GM23338 (cell line): Measurements from ENCODE around the gene SLC35B3. TPM values are rescaled to one million over a fixed set of nuclear protein-coding genes. Genes with fewer than 3 reads are reported as not detected.

Experiments
- ATAC-seq: fragments of 200-7000 bp; cut with Tn5 transposase; 3 replicates; pipeline ENCODE4 v1.9.1; 2020
- DNase-seq: peaks from one replicate; pipeline ENCODE4 v3.0.0-alpha.2; 2015; ENCODE audit warnings: low spot score
- H2AFZ ChIP-seq: fragments of 200-600 bp; sonication (generic); 2 replicates; pipeline ENCODE4 v1.8.0; 2016; ENCODE audit warnings: antibody characterized with exemption, mild to moderate bottlenecking, moderate library complexity
- H3F3A ChIP-seq: fragments of 200-600 bp; sonication (generic); replicated peaks from 2 replicates; pipeline ENCODE4 v1.8.0; 2017; ENCODE audit warnings: antibody characterized with exemption, mixed run types, low read depth
- H3K27ac ChIP-seq: fragments of 200-600 bp; sonication (generic); 2 replicates; pipeline ENCODE4 v1.6.1; 2016; ENCODE audit warnings: low read depth
- H3K27me3 ChIP-seq: fragments of 200-600 bp; sonication (generic); 2 replicates; pipeline ENCODE4 v1.8.0; 2016; ENCODE audit warnings: mild to moderate bottlenecking, mixed run types, moderate library complexity; ENCODE audit not compliant: insufficient read depth
- H3K36me3 ChIP-seq: fragments of 200-600 bp; sonication (generic); 2 replicates; pipeline ENCODE4 v1.8.0; 2016; ENCODE audit warnings: mild to moderate bottlenecking; ENCODE audit not compliant: insufficient read depth
- H3K4me1 ChIP-seq: fragments of 200-600 bp; sonication (generic); 2 replicates; pipeline ENCODE4 v1.8.0; 2016; ENCODE audit warnings: mild to moderate bottlenecking, moderate library complexity; ENCODE audit not compliant: insufficient read depth
- H3K4me2 ChIP-seq: fragments of 200-600 bp; sonication (generic); 2 replicates; pipeline ENCODE4 v1.7.1; 2017; ENCODE audit warnings: mixed run types
- H3K4me3 ChIP-seq: fragments of 200-600 bp; sonication (generic); 2 replicates; pipeline ENCODE4 v1.6.1; 2016; ENCODE audit warnings: mixed run types
- H3K79me2 ChIP-seq: fragments of 200-600 bp; sonication (generic); replicated peaks from 2 replicates; pipeline ENCODE4 v1.8.0; 2017; ENCODE audit warnings: mild to moderate bottlenecking; ENCODE audit not compliant: insufficient read depth
- H3K9me2 ChIP-seq: fragments of 200-600 bp; sonication (generic); 2 replicates; pipeline ENCODE4 v1.8.0; 2017; ENCODE audit not compliant: insufficient read depth
- H4K20me1 ChIP-seq: fragments of 200-600 bp; sonication (generic); replicated peaks from 2 replicates; pipeline ENCODE4 v1.8.0; 2017; ENCODE audit warnings: mild to moderate bottlenecking; ENCODE audit not compliant: insufficient read depth
- H3K27ac Mint-ChIP-seq: 2 replicates; pipeline ENCODE4 v1.8.0; 2020; ENCODE audit warnings: inconsistent platforms, mild to moderate bottlenecking, moderate library complexity, mixed read lengths
- H3K27me3 Mint-ChIP-seq: 3 replicates; pipeline ENCODE4 v1.8.0; 2022; ENCODE audit warnings: low read depth, mild to moderate bottlenecking, moderate library complexity, mixed read lengths, inconsistent platforms; ENCODE audit not compliant: insufficient read depth, poor library complexity
- H3K36me3 Mint-ChIP-seq: 3 replicates; pipeline ENCODE4 v1.8.0; 2021; ENCODE audit warnings: low read depth, mild to moderate bottlenecking, inconsistent platforms, moderate library complexity, mixed read lengths
- H3K4me1 Mint-ChIP-seq: 3 replicates; pipeline ENCODE4 v1.8.0; 2020; ENCODE audit warnings: mild to moderate bottlenecking, inconsistent platforms, mixed read lengths
- H3K4me3 Mint-ChIP-seq: 3 replicates; pipeline ENCODE4 v1.8.0; 2021; ENCODE audit warnings: moderate library complexity, mild to moderate bottlenecking, inconsistent platforms, mixed read lengths
- H3K9me3 Mint-ChIP-seq: 3 replicates; pipeline ENCODE4 v1.8.0; 2020; ENCODE audit warnings: moderate library complexity, mild to moderate bottlenecking, inconsistent platforms, mixed read lengths
- CREB1 ChIP-seq: fragments of 250-450 bp; sonication (Bioruptor Pico); IDR thresholded peaks from 2 replicates; pipeline ENCODE4 v1.5.0; 2020; ENCODE audit warnings: low read depth, mild to moderate bottlenecking, moderate library complexity
- CTCF ChIP-seq, 2 experiments: fragments of 200-600 bp in 1 of 2; sonication (generic) in 1 of 2; conservative IDR thresholded peaks; 2 replicates each; pipeline versions ENCODE4 v1.5.1 to v1.6.1; 2016 to 2017; ENCODE audit warnings: antibody characterized with exemption in 2 of 2, low read depth in 2 of 2, mild to moderate bottlenecking in 2 of 2, moderate library complexity in 1 of 2
- EZH2 ChIP-seq: fragments of 200-600 bp; sonication (generic); IDR thresholded peaks from one replicate; pipeline ENCODE4 v1.8.0; 2017; ENCODE audit warnings: antibody characterized with exemption, mild to moderate bottlenecking, low read depth; ENCODE audit not compliant: unreplicated experiment
- EZH2phosphoT487 ChIP-seq: fragments of 200-600 bp; sonication (generic); IDR thresholded peaks from one replicate; pipeline ENCODE4 v1.8.1; 2018; ENCODE audit warnings: antibody characterized with exemption; ENCODE audit not compliant: unreplicated experiment
- JUNB ChIP-seq: IDR thresholded peaks from one replicate; pipeline ENCODE4 v1.6.1; 2016; ENCODE audit warnings: antibody characterized with exemption; ENCODE audit not compliant: unreplicated experiment
- NANOG ChIP-seq: IDR thresholded peaks from 2 replicates; pipeline ENCODE4 v1.6.1; 2016; ENCODE audit warnings: antibody characterized with exemption, borderline replicate concordance
- POLR2AphosphoS5 ChIP-seq: IDR thresholded peaks from 2 replicates; pipeline ENCODE4 v1.6.1; 2016; ENCODE audit warnings: antibody characterized with exemption, low read depth
- REST ChIP-seq: IDR thresholded peaks from one replicate; pipeline ENCODE4 v1.6.1; 2018; ENCODE audit warnings: antibody characterized with exemption; ENCODE audit not compliant: unreplicated experiment
- STAT1 ChIP-seq: IDR thresholded peaks from one replicate; pipeline ENCODE4 v1.6.1; 2016; ENCODE audit warnings: antibody characterized with exemption; ENCODE audit not compliant: unreplicated experiment
- ZNF114 ChIP-seq: fragments of 250-450 bp; sonication (Bioruptor Pico); IDR thresholded peaks from 2 replicates; pipeline ENCODE4 v1.5.0; 2020; ENCODE audit warnings: mild to moderate bottlenecking, moderate library complexity
- ZNF331 ChIP-seq: fragments of 250-450 bp; sonication (Bioruptor Pico); IDR thresholded peaks from 2 replicates; pipeline ENCODE4 v1.5.0; 2020; ENCODE audit warnings: low read depth, mild to moderate bottlenecking, moderate library complexity
- polyA plus RNA-seq: library from polyadenylated mRNA; unstranded; fragments of >200 nt; fragmentation: Nextera tagmentation; extraction: Ambion mirVana; gene quantifications from 2 replicates; pipeline ENCODE4 v1.2.1, GENCODE V29; 2016
- total RNA-seq: library from RNA; depleted of rRNA; stranded (reverse); fragments of >200 nt; shearing (Covaris generic); gene quantifications from 2 replicates; pipeline ENCODE4 v1.2.3, GENCODE V29; 2014
- TF ChIP-seq, protein P1 (sequence below): IDR thresholded peaks from 2 replicates; pipeline ENCODE4 v1.6.1; 2016; ENCODE audit warnings: antibody characterized with exemption
- TF ChIP-seq, protein P2 (sequence below): fragments of 250-450 bp; sonication (Bioruptor Pico); IDR thresholded peaks from 2 replicates; pipeline ENCODE4 v1.5.0; 2020; ENCODE audit warnings: mild to moderate bottlenecking, moderate library complexity

The SLC35B3 gene
- total and polyA plus RNA-seq, 2 experiments from 2014 or later, result 7.5 to 9.0 TPM

DNA sequence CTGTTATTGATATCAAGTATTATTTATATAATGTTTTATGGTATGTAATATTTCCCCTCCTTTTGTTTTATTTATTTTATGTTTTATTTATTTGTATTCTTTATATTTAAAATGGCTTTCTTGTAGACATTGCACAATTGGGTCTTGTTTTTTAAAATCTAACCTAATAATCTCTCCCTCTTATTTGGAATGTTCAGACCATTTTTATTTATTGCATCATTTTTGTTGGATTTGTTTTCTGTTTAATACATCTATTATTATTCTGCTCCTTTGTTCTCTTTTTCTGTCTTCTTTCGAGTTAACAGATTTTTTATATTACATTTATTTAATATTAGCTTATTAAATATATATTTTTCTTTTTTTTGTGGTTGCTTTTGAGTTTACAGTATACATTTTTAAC is 43.1 kb upstream of the SLC35B3 start:
- Mint-ChIP-seq H3K4me1 (no peaks in the 10 kb centered on the region), H3K4me3 (no peak overlapping the region), H3K9me3 (no peaks in the 10 kb centered on the region), H3K27me3 (peaks cover 2% of the 10 kb centered on the region), H3K27ac (no peak overlapping the region), H3K36me3 (no peaks in the 10 kb centered on the region)
- Histone ChIP-seq H2AFZ (no peak overlapping the region), H3K4me3 (no peak overlapping the region), H4K20me1 (no peaks in the 10 kb centered on the region), H3K4me2 (no peak overlapping the region), H3K27me3 (no peaks in the 10 kb centered on the region), H3F3A (no peaks in the 10 kb centered on the region), H3K4me1 (no peaks in the 10 kb centered on the region), H3K27ac (no peak overlapping the region), H3K9me2 (no peaks in the 10 kb centered on the region), H3K36me3 (no peaks in the 10 kb centered on the region), H3K79me2 (no peaks in the 10 kb centered on the region)
- DNase-seq (no peak), ATAC-seq (no peak)
- no peak for TF ChIP-seq NANOG
- TF ChIP-seq, protein P1, sequence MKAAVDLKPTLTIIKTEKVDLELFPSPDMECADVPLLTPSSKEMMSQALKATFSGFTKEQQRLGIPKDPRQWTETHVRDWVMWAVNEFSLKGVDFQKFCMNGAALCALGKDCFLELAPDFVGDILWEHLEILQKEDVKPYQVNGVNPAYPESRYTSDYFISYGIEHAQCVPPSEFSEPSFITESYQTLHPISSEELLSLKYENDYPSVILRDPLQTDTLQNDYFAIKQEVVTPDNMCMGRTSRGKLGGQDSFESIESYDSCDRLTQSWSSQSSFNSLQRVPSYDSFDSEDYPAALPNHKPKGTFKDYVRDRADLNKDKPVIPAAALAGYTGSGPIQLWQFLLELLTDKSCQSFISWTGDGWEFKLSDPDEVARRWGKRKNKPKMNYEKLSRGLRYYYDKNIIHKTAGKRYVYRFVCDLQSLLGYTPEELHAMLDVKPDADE, result no peak
- no peak for TF ChIP-seq CTCF (conservative IDR thresholded peaks at IDR 0.05; ENCODE audit: low read depth in 2 of 2)
- TF ChIP-seq JUNB, result no peak
- no peak for TF ChIP-seq REST
- no peak for TF ChIP-seq STAT1
- TF ChIP-seq ZNF331 (CRISPR knock-in tag), result no peak
- TF ChIP-seq EZH2phosphoT487, result no peak
- TF ChIP-seq, protein P2, sequence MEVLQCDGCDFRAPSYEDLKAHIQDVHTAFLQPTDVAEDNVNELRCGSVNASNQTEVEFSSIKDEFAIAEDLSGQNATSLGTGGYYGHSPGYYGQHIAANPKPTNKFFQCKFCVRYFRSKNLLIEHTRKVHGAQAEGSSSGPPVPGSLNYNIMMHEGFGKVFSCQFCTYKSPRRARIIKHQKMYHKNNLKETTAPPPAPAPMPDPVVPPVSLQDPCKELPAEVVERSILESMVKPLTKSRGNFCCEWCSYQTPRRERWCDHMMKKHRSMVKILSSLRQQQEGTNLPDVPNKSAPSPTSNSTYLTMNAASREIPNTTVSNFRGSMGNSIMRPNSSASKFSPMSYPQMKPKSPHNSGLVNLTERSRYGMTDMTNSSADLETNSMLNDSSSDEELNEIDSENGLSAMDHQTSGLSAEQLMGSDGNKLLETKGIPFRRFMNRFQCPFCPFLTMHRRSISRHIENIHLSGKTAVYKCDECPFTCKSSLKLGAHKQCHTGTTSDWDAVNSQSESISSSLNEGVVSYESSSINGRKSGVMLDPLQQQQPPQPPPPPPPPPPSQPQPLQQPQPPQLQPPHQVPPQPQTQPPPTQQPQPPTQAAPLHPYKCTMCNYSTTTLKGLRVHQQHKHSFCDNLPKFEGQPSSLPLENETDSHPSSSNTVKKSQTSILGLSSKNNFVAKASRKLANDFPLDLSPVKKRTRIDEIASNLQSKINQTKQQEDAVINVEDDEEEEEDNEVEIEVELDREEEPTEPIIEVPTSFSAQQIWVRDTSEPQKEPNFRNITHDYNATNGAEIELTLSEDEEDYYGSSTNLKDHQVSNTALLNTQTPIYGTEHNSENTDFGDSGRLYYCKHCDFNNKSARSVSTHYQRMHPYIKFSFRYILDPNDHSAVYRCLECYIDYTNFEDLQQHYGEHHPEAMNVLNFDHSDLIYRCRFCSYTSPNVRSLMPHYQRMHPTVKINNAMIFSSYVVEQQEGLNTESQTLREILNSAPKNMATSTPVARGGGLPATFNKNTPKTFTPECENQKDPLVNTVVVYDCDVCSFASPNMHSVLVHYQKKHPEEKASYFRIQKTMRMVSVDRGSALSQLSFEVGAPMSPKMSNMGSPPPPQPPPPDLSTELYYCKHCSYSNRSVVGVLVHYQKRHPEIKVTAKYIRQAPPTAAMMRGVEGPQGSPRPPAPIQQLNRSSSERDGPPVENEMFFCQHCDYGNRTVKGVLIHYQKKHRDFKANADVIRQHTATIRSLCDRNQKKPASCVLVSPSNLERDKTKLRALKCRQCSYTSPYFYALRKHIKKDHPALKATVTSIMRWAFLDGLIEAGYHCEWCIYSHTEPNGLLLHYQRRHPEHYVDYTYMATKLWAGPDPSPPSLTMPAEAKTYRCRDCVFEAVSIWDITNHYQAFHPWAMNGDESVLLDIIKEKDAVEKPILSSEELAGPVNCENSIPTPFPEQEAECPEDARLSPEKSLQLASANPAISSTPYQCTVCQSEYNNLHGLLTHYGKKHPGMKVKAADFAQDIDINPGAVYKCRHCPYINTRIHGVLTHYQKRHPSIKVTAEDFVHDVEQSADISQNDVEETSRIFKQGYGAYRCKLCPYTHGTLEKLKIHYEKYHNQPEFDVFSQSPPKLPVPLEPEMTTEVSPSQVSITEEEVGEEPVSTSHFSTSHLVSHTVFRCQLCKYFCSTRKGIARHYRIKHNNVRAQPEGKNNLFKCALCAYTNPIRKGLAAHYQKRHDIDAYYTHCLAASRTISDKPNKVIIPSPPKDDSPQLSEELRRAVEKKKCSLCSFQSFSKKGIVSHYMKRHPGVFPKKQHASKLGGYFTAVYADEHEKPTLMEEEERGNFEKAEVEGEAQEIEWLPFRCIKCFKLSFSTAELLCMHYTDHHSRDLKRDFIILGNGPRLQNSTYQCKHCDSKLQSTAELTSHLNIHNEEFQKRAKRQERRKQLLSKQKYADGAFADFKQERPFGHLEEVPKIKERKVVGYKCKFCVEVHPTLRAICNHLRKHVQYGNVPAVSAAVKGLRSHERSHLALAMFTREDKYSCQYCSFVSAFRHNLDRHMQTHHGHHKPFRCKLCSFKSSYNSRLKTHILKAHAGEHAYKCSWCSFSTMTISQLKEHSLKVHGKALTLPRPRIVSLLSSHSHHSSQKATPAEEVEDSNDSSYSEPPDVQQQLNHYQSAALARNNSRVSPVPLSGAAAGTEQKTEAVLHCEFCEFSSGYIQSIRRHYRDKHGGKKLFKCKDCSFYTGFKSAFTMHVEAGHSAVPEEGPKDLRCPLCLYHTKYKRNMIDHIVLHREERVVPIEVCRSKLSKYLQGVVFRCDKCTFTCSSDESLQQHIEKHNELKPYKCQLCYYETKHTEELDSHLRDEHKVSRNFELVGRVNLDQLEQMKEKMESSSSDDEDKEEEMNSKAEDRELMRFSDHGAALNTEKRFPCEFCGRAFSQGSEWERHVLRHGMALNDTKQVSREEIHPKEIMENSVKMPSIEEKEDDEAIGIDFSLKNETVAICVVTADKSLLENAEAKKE, result no peak
- TF ChIP-seq ZNF114 (CRISPR knock-in tag), result no peak
- no peak for TF ChIP-seq EZH2
- no peak for TF ChIP-seq CREB1
- TF ChIP-seq POLR2AphosphoS5, result no peak
